DMS153 treated with DMSO at 0.1 percent for 48 hours (cell line): Measurements from ENCODE around the gene CTNNA3.

Experiments
- DNase-seq: peaks from one replicate; lab custom pipeline; 2025; ENCODE audit not compliant: unreplicated experiment; lab: John Stamatoyannopoulos, UW

Gene CTNNA3

DNA sequence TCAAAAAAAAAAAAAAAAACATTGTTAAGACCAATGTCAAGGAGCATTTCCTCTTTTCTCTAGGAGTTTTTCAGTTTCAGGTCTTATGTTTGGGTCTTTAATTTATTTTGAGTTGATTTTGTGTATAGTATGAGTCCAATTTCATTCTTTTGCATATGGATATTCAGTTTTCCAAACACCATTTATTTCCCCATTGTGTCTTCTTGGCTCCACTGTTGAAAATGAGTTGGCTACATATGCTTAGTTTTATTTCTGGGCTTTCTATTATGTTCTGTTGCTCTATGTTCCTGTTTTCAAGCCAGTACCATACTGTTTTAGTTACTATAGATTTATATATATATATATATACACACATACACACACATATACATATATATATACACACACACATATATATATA lies 1506.7 kb downstream of the CTNNA3 start:
- DNase-seq: no peak

- DNase-seq: no peak
Observed at GRCh38 chr10:66187053-66187733, 1508.8 kb downstream of the CTNNA3 start.

DNA sequence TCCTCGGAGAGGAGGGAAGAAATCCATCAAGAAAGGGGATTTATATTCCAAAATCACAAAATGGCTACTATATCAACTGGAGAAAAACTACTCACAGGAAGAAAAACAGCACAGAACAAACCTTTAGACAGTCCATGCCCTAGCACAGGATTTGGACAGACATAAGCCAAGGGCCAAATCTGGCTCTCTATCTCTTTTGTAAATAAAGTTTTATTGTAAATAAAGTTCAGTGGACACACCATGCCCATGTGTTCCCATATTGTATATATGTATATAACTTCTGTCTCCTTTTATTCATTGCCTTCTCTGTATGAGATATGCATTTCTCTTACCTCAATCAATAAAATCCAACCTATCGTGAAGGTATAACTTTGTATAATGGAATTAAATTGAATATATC lies 1513.0 kb downstream of the CTNNA3 start:
- no peak for DNase-seq

- DNase-seq: peak; percentile 44
Observed at GRCh38 chr10:66180581-66181318, 1515.2 kb downstream of the CTNNA3 start.

GRCh38 chr10:66180021-66180420 lies 1516.0 kb downstream of the CTNNA3 start:
- no peak for DNase-seq

DNA sequence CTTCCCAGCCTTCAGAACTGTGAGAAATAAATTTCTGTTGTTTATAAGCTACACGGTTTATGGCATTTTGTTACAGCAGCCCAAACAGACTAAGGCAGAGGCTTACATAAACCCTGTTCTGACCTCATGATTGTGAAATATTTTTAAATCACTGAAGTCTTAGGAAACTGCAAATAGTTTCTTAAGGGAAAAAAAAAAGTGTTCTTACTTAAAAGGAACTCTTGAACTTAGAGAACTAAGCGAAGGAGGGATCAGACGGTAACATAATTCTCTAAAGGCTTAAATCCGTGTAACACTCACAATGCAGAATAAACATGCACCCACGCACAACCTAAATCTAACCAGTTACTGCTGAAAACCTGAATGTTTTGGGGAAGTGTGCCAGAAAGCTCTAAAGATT lies 1519.2 kb downstream of the CTNNA3 start:
- no peak for DNase-seq

GRCh38 chr10:66167816-66168215 lies 1528.2 kb downstream of the CTNNA3 start:
- no peak for DNase-seq

- DNase-seq: no peak
Observed at GRCh38 chr10:66162560-66163143, 1533.3 kb downstream of the CTNNA3 start.

DNA sequence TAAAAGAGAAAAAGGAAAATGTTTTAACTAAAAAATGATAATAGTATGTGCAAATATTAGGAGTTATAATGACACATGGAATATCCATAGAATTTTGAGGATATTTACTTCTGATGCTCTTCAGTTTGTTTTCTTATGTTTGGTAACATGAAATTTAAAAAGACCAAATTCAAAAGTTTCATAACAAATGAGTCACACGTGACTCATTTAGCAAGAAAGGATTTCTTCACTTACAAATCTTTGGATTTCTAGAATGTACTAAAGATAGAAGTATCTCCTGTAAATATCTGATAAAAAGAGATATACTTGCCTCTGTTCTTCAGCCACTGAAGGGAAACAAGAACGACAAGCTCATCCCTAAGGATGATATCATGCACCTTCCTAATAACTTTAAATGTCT lies 1544.6 kb downstream of the CTNNA3 start:
- no peak for DNase-seq

DNA sequence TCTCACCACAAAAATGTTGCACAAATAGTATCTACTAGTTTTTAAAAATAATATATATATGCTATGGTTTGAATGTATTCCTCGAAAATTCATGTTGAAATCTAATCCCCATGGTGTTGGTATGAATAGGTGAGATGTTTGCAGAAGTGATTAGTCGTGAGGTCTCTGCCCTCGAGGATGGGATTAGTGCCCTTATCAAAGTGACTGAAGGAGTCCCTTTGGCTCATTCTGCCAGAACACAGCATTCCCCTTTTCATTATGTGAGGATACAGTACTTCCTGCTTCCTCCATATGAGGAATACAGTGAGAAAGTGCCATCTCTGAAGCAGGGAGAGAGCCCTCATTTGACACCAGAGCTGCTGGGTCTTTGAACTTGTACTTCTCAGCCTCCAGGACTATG lies 1547.7 kb downstream of the CTNNA3 start:
- no peak for DNase-seq

GRCh38 chr10:66144016-66144415 lies 1552.0 kb downstream of the CTNNA3 start:
- no peak for DNase-seq

DNA sequence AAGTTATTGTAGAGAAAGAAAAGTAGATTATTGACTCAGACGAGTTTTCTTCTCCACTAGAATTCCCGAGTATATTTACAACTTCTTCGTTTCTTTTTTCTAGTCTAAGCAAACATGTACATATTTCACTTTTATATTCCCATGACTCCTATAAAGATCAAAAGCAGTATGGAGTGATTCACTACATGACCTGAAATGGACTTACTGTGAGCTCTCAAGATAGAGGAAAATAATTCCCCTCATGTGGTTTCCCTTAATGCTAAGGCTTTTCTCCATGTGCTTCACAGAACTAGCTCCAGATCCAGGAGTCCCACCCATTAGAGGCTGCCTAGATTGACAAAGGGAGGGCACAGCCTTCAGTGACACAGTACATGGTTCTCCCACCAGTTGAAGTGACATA lies 1593.2 kb downstream of the CTNNA3 start:
- DNase-seq: no peak

- DNase-seq: no peak
Observed at GRCh38 chr10:66098595-66099480, 1597.2 kb downstream of the CTNNA3 start.

DNA sequence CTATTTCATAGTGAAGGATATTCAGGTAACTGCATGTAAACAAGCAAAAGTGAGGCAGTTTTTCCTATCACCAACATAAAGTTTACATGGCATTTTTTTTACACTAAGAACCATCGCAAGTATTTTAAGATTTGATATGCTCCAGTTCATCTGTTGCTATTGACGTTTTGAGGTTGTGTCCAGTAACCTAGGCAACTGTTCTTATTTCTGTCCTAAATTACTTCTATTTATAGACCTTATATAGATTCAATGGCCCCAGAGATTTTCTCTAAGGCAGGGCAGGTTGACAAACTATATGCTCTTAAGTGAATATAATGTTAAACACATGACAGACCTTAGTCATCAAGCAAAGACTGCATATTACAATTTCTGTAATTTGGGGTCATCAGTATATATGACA lies 1600.4 kb downstream of the CTNNA3 start:
- no peak for DNase-seq

GRCh38 chr10:66085906-66086305 lies 1610.1 kb downstream of the CTNNA3 start:
- DNase-seq: no peak

DNA sequence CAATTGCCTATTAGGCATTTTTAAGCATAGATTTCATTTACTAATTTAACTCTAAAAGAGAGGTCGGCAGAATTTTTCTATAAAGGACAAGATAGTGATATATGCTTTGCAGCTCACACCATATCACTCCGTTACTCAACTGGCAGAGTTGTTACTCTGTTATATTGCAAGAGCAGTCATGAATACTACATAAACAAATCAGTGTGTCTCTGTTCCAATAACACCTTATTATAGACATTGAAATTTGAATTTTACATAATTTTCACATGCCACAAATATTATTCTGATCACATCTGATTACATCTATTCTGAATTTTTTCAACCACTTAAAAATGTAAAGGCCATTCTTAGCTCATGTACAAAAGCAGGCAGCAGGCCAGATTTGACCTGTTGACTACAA lies 1624.1 kb downstream of the CTNNA3 start:
- DNase-seq: no peak

DNA sequence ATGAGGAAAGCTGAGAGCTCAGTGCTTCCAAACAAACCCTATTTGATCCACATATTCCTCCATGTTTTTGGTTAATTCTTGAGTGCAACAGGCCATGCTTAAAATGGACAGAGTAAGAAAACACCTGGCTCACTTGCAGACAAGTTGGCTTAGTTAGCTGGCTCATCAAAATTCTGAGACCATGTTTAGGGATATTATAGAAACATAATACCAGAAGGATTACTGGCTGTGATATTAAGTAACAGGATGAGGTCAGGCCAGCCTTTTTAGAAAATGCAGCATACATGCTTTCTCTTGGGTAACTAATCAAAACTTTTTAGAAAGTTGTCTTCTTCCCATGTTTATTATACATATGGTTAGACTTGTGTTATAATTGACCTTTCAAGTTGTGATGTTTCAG lies 1637.4 kb downstream of the CTNNA3 start:
- no peak for DNase-seq

DNA sequence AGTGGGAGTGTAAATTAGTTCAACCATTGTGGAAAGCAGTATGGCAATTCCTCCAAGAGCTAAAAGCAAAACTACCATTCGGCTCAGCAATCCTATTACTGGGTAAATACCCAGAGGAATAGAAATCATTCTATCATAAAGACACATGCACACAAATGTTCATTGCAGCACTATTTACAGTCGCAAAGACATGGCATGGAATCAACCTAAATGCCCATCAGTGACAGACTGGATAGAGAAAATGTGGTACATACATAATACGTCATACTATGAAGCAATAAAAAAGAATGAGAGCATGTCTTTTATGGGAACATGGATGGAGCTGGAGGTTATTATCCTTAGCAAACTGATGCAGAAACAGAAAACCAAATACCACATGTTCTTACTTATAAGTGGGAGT lies 1646.7 kb downstream of the CTNNA3 start:
- DNase-seq: no peak

DNA sequence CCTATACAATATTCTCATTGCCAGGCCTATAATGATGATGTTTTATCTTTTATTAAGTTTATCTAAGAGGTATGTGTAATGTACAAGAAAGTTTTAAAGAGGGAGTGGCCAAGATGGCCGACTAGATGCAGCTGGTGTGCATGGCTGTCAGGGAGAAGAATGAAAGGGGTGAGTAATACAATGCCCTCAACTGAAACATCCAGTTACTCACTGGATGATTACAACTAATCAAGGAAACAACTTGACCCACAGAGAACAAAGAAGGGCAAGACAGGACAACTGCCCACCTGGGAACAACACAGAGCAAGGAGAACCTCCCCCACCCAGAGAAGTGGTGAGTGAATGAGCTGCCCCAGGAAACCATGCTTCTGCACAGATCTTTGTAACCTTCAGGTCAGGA lies 1650.1 kb downstream of the CTNNA3 start:
- DNase-seq: no peak

DNA sequence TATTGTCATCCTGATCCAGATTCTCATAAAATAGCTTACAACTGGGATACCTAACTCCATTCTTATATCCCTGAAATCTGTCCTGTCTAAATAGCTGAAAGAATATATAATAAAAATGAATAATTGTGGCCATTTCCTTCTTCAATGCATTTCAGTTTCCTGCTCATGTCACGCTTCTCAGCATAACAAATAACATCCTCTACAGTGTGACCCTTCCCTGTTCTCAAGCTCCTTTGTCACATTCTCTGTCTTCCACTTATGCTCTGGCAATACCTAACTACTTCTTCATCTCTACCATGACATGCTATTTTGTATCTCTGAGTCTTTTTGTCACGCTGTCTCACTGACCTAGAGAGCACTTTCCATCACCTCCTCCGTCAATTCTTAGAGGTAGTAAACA lies 1654.2 kb downstream of the CTNNA3 start:
- DNase-seq: no peak

GRCh38 chr10:66038623-66039022 lies 1657.4 kb downstream of the CTNNA3 start:
- no peak for DNase-seq
